ENCODE data around the gene ZNF764.

Gene ZNF764

DNA sequence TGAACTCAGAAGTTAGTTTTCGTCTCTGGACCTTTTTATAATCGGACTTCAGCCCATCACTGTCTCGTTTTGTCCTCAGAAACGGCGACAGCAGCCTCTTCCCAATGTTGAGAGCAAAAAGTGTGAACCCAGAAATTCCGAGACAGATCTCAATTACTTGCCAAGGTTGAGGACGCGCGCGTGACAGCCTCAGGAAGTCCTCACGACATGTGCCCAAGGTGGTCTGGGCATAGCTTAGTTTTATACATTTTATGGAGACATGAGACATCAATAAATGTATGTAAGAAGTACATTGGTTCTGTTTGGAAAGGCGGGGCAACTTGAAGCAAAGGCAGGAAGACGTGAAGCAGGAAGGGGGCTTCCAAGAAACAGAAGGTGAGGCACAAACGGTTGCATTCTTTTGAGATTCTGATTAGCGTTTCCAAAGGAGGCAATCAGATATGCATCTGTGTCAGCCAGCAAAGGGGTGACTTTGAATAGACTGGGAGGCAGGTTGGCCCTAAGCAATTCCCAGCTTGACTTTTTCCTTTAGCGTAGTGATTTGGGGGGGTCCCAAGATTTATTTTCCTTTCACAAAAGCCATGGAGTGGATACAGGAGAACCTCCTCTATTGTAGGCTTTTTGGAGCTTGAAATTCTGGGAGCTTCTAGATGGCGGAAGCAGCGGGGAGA is 22.9 kb downstream of the ZNF764 start:
- CTCF ChIA-PET: interaction anchor here (0.7 to 4.1 kb wide), 24 partner anchors 8 to 126 kb away, joined by 3 to 42 read pairs (median 6); partner anchors contain the start of genes DCTPP1, ITGAL, ZNF688 and ZNF689
- Mint-ChIP-seq H3K9me3 (no peaks in the 10 kb centered on the region), H3K36me3 (peaks cover 30% of the 10 kb centered on the region), H3K27me3 (no peaks in the 10 kb centered on the region), H3K27ac (peak overlapping the region; percentile 97), H3K4me3 (peak overlapping the region; percentile 86), H3K4me1 (peaks cover 46% of the 10 kb centered on the region)
- DNase-seq: no peak

DNA sequence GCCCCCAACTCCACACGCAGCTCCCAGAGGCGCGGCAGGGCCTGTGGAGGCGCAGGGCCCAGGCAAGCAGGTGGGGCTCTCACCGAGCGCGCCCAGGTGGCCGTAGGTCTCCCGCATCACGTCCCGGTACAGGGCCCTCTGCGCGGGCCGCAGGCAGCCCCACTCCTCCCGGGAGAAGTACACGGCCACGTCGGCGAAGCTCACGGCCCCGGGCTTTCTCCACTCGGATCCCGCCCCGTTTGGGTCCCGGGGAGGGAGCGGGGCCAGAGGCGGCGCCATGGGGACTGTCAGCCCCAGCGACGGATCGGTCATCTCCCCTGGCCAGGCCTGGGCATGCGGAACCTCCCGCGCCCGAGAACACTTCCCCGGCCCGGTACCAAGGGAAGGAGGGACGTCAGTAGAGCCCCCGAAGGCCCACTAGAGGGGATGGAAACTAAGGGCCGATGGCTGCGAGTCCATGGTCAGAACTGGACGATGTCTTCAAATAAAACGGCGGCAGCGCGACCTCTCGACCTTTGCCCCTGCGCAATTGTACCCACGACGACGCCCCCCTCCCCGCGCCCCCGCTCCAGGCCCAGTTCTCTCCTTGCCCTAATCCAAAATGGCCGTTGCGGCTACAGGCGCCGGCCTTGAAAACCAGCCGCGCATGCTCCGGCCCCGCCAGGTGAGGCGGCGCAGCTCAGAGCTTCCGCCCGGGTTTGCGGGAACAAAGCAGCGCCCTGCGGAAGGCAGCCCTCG is 23.6 kb downstream of the ZNF764 start, which contains the start of gene ZNF747:
ZNF747 (minus strand) TSS at position 491 of the 738 bp plus-strand sequence; CDS start at position 312, 179 bp downstream.
- Mint-ChIP-seq H3K9me3 (no peaks in the 10 kb centered on the region), H3K36me3 (peaks cover 30% of the 10 kb centered on the region), H3K27ac (peak within 1 kb of the TSS; percentile 97), H3K27me3 (no peaks in the 10 kb centered on the region), H3K4me1 (peaks cover 51% of the 10 kb centered on the region), H3K4me3 (peak within 1 kb of the TSS; percentile 86)
- CTCF ChIA-PET: interaction anchor here (0.9 to 4.1 kb wide), 14 partner anchors 9 to 104 kb away, joined by 3 to 42 read pairs (median 10); partner anchors contain the start of genes DCTPP1, ZNF688, ZNF689 and ZNF764
- peak; percentile 94 for DNase-seq

DNA sequence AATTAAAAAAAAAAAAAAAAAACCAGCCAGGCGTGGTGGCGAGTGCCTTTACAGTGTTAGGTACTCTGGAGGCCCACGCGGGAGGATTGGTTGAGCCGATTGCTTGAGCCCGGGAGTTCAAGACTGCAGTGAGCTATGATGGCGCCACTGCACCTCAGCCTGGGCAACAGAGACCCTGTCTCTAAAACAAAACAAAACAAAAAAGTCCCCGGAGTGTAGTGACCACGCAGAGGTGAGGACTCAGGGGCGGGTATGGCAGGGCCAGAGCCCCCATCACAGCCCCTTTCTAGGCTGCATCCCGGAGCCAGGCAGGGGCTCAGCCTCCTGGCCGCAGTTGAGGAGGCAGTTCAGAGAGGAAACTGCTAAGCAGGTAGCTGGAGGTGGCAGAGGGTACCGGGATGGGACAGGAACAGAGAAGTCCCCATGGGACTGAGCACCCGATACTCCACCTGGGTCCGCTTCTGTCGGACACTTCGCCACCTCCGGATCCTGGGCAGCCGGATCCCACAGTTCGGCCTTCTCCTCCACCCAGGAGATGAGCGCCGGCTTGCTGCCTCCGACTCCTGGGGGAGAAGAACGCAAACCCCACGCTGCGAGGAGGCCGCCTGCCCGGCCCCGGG is 24.3 kb downstream of the ZNF764 start:
- H3K4me1 Mint-ChIP-seq: peaks cover 56% of the 10 kb centered on the region
- CTCF ChIA-PET: interaction anchor here (0.5 to 4.1 kb wide), 10 partner anchors 12 to 138 kb away, joined by 3 to 42 read pairs (median 11); partner anchors contain the start of genes DCTPP1, ZNF688, ZNF764 and ZNF785

DNA sequence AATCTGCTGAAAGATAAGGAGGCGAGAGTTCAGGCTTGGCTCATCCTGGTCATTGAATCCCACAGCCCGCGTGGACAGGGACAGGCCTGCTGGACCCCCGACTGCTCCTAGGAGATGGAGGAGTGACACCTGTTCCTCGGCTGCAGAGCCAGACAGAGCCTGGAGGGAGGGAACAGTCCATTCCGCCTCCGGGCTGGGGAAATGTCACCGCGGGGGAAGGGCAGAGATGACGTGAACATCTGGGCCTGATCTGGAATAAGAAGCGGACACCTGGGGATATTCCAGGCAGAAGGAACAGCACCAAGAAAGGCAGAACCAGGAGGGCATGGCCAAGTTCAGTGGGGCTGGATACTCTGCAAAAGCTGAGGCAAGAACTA is 25.0 kb downstream of the ZNF764 start:
- Mint-ChIP-seq H3K27me3 (no peaks in the 10 kb centered on the region), H3K4me3 (peak overlapping the region; percentile 73), H3K27ac (peak overlapping the region; percentile 80), H3K36me3 (peaks cover 30% of the 10 kb centered on the region), H3K4me1 (peaks cover 62% of the 10 kb centered on the region), H3K9me3 (no peaks in the 10 kb centered on the region)
- DNase-seq: no peak
- CTCF ChIA-PET: interaction anchor here (1.4 to 4.1 kb wide), 4 partner anchors 24 to 83 kb away, joined by 3 to 42 read pairs (median 21); partner anchors contain the start of genes ZNF688 and ZNF764

More for the DNA sequence above, 24.3 kb downstream of the ZNF764 start:
- peak; percentile 49 for DNase-seq
- Mint-ChIP-seq H3K27ac (peak overlapping the region; percentile 97), H3K36me3 (peaks cover 30% of the 10 kb centered on the region), H3K27me3 (no peaks in the 10 kb centered on the region), H3K4me3 (peak overlapping the region; percentile 86), H3K9me3 (no peaks in the 10 kb centered on the region)

DNA sequence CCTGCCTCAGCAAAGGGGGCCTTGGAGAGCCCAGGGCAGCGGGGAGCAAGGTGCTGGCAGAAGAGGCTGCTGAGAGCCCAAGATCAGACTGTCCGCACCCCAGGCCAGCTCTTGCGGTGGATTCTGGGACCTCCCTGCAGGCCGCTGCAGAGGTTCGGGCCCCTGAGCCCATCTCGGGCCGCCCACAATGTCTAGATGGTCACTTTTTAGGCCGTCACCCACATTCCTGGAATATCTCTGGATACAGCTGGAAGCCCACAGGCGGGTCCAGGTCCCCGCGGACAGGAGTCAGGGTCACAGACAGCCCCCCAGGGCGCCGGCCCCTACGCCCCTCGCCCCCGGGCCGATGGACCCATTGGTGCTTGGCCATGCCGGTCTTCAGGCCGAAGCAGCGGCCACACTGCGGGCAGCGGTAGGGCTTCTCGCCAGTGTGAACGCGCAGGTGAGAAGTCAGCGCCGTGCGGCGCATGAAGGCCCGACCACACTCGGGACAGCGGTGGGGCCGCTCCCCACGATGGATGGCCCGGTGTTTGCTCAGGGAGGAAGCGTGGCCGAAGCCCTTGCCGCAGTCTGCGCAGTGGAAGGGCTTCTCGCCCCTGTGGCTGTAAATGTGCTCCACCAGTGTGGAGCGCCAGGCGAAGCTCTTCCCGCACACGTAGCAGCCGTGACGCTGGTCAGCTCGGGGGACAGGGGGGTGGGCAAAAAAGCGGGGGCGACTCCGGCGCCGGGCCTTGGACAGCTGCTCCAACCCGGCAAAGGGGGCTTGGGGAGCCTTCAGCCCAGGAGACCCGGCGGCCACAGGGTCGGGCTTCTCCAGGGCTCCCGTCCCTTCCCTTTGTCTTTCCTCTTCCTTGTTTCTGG is 25.7 kb downstream of the ZNF764 start:
- DNase-seq: no peak
- CTCF ChIA-PET: interaction anchor here (1.4 kb wide), 1 partner anchor 83 kb away, joined by 3 read pairs; no protein-coding TSS in a partner anchor
- Mint-ChIP-seq H3K36me3 (peaks cover 24% of the 10 kb centered on the region), H3K4me1 (peaks cover 63% of the 10 kb centered on the region), H3K4me3 (peak overlapping the region; percentile 73), H3K27me3 (no peaks in the 10 kb centered on the region), H3K27ac (no peak overlapping the region), H3K9me3 (no peaks in the 10 kb centered on the region)

DNA sequence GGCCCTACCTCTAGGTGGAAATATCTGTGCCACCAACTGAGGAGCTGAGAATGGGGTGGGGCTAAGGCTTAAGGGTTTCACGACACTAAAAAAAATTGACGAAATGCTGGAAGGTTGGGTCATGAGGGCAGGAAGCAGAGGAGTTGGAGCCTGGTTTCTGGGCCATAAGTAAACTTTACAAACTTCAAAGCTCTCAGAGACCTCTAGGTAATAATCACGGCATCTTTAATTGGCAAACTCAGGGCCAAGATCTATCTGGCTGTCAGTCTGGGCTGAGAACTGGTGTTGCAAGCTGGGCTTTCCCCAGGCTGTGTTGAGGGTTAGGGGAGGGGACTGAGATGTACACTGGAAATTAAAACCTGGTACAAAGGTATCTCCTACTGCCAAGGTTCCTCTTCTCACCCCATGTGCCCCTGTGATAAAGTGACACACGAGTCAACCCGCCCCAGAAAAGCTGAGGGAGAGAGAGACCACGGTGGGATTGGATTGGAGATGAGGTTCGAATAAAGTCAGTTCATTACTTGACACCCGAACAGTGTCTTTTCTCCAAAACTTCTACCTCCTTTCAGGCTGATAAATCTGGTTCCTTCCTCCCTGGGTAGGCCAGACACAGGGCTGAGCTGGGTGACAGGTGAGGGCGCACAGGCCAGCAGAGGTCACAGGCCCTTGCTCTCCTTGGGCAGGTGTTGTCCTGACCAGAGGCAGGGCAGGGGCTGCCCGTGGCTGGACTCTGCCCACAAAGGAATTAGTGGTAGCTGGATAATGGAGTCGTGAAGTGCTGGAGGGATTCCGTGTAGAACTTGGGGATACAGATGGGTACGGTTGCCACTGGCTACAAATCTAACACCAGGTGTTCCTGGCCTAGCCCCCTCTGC is 27.8 kb downstream of the ZNF764 start:
- H3K4me3 Mint-ChIP-seq: no peak overlapping the region

DNA sequence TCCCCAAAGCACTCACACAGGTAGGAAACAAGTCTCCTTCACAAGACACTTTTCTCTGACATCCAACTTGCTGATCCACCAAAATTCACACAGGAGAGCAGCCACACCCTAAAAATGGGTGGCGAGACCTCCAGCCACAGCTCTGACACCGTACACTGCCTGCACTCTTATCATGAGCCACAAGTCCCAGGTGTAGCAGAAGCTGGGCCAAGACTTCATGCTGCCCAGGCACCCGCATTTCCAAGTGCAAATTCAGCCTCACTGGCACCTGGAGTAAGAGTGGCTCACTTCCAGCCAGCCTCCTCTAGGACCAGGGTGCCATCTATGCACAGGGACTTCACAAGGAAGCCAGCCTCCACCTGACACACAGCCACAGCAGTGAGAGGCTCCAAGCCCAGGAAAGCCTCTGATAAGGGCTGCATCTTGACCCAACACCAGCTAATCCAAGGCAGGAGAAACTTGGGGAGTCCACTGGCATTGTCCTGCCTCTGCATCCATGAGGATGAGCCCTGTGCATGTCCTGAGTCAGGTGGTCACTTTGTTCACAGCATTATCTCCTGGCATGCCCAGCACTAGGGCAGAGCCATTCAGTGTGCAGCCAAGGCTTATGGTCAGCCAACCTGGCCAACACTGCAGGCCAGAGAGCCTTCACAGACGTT is 29.2 kb downstream of the ZNF764 start:
- Mint-ChIP-seq H3K27ac (no peak overlapping the region), H3K36me3 (peaks cover 6% of the 10 kb centered on the region), H3K4me1 (peaks cover 49% of the 10 kb centered on the region), H3K27me3 (peaks cover 14% of the 10 kb centered on the region), H3K4me3 (no peak overlapping the region), H3K9me3 (no peaks in the 10 kb centered on the region)
- CTCF ChIA-PET: interaction anchor here (0.8 to 2.2 kb wide), 7 partner anchors 11 to 99 kb away, joined by 3 to 6 read pairs (median 3); partner anchors contain the start of gene DCTPP1
- DNase-seq: no peak

More for the DNA sequence above, 27.8 kb downstream of the ZNF764 start:
- H3K36me3 Mint-ChIP-seq: peaks cover 11% of the 10 kb centered on the region
- H3K4me1 Mint-ChIP-seq: peaks cover 55% of the 10 kb centered on the region
- H3K27me3 Mint-ChIP-seq: peaks cover 7% of the 10 kb centered on the region
- CTCF ChIA-PET: interaction anchor here (0.6 to 1.6 kb wide), 4 partner anchors 51 to 101 kb away, joined by 3 to 4 read pairs (median 3); partner anchors contain the start of gene DCTPP1
- H3K9me3 Mint-ChIP-seq: no peaks in the 10 kb centered on the region
- H3K27ac Mint-ChIP-seq: no peak overlapping the region
- DNase-seq: no peak

DNA sequence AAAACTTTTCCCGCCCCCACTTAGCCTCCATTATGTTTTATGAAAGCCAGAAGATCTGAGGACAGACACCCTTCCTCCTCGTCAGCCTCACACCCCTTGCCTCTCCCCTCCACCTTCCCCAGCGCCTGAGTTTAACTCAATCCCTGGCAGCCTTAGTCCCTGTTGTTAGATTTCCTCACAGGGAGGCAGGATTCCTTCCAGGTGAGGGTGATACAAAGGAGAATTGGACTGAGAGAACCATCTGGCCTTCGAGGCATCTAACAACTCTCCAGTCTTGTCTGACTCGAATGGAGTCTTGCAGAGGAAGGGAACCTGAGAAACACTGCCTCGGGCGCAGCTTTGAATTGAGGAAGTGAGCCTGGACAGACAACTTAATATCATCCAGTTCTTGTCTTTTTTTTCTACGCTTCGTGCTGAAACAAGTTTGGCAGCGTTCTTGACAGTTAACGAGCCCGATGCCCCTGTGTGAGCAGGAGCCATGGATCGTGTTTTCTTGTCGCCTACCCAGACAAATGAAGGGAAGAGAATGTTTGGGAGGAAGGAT is 30.5 kb downstream of the ZNF764 start:
- peak overlapping the region; percentile 80 for H3K4me3 Mint-ChIP-seq
- no peaks in the 10 kb centered on the region for H3K9me3 Mint-ChIP-seq

DNA sequence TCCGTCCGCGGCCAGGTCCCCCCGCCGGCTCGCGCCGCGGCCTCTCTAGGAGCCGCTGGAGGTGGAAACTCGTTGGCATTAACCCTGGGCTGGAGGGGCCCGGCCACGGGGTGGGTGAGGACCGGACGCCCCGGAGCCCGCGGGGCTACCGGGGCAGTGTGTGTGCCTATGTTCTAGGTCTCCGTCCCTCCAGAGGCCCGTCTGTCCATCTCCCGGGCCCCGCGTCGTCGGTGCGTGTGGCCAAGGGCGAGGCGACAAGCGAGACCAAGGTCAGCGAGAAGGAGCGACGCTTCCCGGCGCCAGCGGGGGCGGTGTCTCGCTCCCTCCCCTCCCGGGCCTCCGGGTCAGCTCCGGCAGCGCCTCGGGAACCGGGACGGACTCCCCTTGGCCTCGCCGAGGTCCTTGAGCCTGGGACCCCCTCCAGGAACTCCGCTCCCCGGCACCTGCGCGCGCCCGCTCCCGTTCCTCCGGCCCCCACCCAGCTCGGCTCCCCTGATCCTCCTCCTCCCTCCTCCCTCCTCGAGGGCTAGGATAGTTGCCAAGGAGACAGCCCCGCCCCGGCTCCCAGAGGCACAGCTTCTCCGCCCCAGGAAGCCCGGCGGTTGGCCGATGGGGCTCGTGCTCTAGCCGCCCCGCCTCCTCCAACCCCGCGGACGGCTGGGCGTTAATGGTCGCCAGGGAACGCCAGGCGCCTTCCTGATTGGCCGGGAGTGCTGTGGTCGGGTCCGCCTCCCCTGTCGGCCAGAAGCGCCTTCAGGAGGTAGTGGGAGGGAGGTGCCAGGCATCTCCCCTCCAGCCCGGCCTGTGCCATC is 31.1 kb downstream of the ZNF764 start:
- CTCF ChIA-PET: interaction anchor here (1.0 to 2.2 kb wide), 3 partner anchors 8 to 88 kb away, joined by 3 to 6 read pairs (median 5); no protein-coding TSS in a partner anchor
- H3K9me3 Mint-ChIP-seq: no peaks in the 10 kb centered on the region
- H3K4me1 Mint-ChIP-seq: peaks cover 42% of the 10 kb centered on the region
- peaks cover 14% of the 10 kb centered on the region for H3K27me3 Mint-ChIP-seq
- H3K4me3 Mint-ChIP-seq: peak overlapping the region; percentile 80
- peak; percentile 98 for DNase-seq
- H3K27ac Mint-ChIP-seq: peak overlapping the region; percentile 82
- H3K36me3 Mint-ChIP-seq: peaks cover 7% of the 10 kb centered on the region

More for the DNA sequence above, 30.5 kb downstream of the ZNF764 start:
- peaks cover 14% of the 10 kb centered on the region for H3K27me3 Mint-ChIP-seq
- H3K27ac Mint-ChIP-seq: peak overlapping the region; percentile 82
- peaks cover 4% of the 10 kb centered on the region for H3K36me3 Mint-ChIP-seq
- DNase-seq: no peak
- CTCF ChIA-PET: interaction anchor here (1.0 to 2.2 kb wide), 4 partner anchors 8 to 87 kb away, joined by 3 to 6 read pairs (median 4); no protein-coding TSS in a partner anchor
- H3K4me1 Mint-ChIP-seq: peaks cover 43% of the 10 kb centered on the region

DNA sequence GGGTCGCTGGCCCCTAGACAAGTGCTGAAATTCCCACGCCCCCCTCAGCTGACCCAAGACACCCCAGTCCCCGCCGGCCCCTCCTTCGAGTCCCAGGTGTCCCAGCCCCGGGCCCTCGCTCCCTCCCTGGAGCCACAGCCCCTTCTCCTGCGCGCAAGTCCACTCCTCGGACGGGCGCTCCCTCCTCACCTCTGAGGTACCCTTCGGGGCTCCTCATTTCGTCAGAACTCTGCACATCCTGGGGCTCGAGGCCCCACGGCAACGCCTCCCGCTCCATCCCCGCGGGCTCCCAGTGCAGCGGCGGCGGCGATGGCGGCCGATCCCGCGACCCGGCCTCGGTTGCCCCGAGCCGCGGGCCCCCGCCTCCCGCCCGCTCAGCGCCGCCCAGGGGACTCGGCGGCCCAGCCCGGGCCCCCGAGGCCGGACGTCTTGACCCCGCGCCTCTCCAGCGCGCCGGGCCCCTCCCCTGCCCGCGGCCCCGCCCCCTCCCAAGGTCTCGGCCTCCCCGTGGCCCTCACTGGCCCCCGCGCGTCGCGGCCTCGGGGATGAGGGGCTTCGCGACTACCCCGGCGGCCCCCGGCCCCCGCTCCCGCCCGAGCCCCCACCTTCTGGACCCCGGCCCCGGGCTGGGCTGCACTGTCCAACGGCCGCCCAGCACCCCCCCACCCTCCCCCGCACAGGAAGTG is 31.9 kb downstream of the ZNF764 start, which contains the start of gene ZNF768:
ZNF768 (minus strand) TSS at position 430 of the 686 bp plus-strand sequence; CDS start at position 277, 153 bp downstream.
- Mint-ChIP-seq H3K4me3 (peak within 1 kb of the TSS; percentile 82), H3K27me3 (peaks cover 14% of the 10 kb centered on the region), H3K36me3 (peaks cover 14% of the 10 kb centered on the region), H3K9me3 (no peaks in the 10 kb centered on the region), H3K4me1 (peaks cover 41% of the 10 kb centered on the region), H3K27ac (peak within 1 kb of the TSS; percentile 82)
- CTCF ChIA-PET: interaction anchor here (0.9 to 1.0 kb wide), 2 partner anchors 9 to 97 kb away, joined by 3 to 5 read pairs; partner anchors contain the start of gene DCTPP1
- peak; percentile 66 for DNase-seq
